K562 (cell line): ENCODE measurements around the gene PTGIS. TPM values are rescaled to one million over a fixed set of nuclear protein-coding genes. Genes with fewer than 3 reads are reported as not detected.
"Not testable (repeated sequence)": the region's sequence is repeated elsewhere in the genome, so short reads cannot be mapped to it uniquely, and the experiment has no call there.

Experiments used
- ATAC-seq: fragments of 200-7000 bp; cut with Tn5 transposase; 3 replicates; pipeline ENCODE4 v1.9.1; 2020; ENCODE audit warnings: moderate library complexity
- BruUV-seq: library from RNA; stranded (reverse); fragments of 400-500 nt; replicated peaks from 2 replicates; lab custom pipeline; 2021; lab: Mats Ljungman, UMichigan
- CTCF ChIA-PET: fragments of 300-600 bp; formaldehyde crosslinking; extraction: SDS; loops from one replicate; lab custom pipeline; 2021; ENCODE audit warnings: low intra/inter-chr PET ratio; lab: Yijun Ruan, JAX
- POLR2A ChIA-PET: fragments of 300-600, 350-650 bp; sonication (Branson Sonifier 250); formaldehyde crosslinking; extraction: SDS; loops from one replicate; lab custom pipeline; 2021; ENCODE audit warnings: antibody characterized with exemption, inconsistent platforms; lab: Yijun Ruan, JAX
- DNase-seq, 4 experiments: peaks; one replicate each; pipeline versions ENCODE4 v3.0.0 to v3.0.0-alpha.2; 2011 to 2018; ENCODE audit warnings: low spot score in 3 of 4, mixed read lengths in 3 of 4; ENCODE audit errors: extremely low read depth in 1 of 4
- FAIRE-seq: peaks from 2 replicates; lab custom pipeline; 2011; peaks lifted over from hg19 to GRCh38; lab: Jason Lieb, UNC
- H2AFZ ChIP-seq: 2 replicates; pipeline ENCODE4 v1.6.0; 2011; ENCODE audit warnings: low read depth, low read length, control low read depth, inconsistent platforms
- H3K27ac ChIP-seq: fragments of 200-600 bp; 3 replicates; pipeline ENCODE4 v1.8.0; 2011; ENCODE audit warnings: low read depth, mild to moderate bottlenecking, control low read depth, inconsistent platforms, low read length, moderate library complexity, mixed read lengths; ENCODE audit errors: extremely low read depth
- H3K27me3 ChIP-seq, 2 experiments: fragments of 300-600 bp in 1 of 2; 2 replicates in 1 of 2; 3 replicates in 1 of 2; pipeline versions ENCODE4 v1.6.0 to v1.8.0; 2011; ENCODE audit warnings: inconsistent platforms in 2 of 2, low read length in 2 of 2, mild to moderate bottlenecking in 1 of 2, mixed read lengths in 1 of 2, moderate library complexity in 1 of 2; ENCODE audit not compliant: control insufficient read depth in 2 of 2, insufficient read depth in 2 of 2
- H3K36me3 ChIP-seq: fragments of 300-600 bp; 3 replicates; pipeline ENCODE4 v1.8.0; 2011; ENCODE audit warnings: mild to moderate bottlenecking, low read length, inconsistent platforms; ENCODE audit not compliant: control insufficient read depth, insufficient read depth
- H3K4me1 ChIP-seq, 2 experiments: fragments of 200-600 bp in 1 of 2; replicated peaks in 1 of 2; 2 replicates in 1 of 2; 3 replicates in 1 of 2; pipeline versions ENCODE4 v1.5.1 to v1.8.0; 2011; ENCODE audit warnings: inconsistent platforms in 2 of 2, low read length in 2 of 2, mild to moderate bottlenecking in 1 of 2, mixed read lengths in 1 of 2, moderate library complexity in 1 of 2; ENCODE audit not compliant: control insufficient read depth in 2 of 2, insufficient read depth in 2 of 2
- H3K4me2 ChIP-seq: 2 replicates; pipeline ENCODE4 v1.6.1; 2011; ENCODE audit warnings: low read length, control low read depth, inconsistent platforms, mixed read lengths; ENCODE audit not compliant: insufficient read depth
- H3K4me3 ChIP-seq: fragments of 200-600 bp; sonication (generic), shearing (Covaris generic); 2 replicates; pipeline ENCODE4 v1.5.1; 2016; ENCODE audit warnings: control low read depth, inconsistent platforms
- H3K79me2 ChIP-seq: fragments of 200-600 bp; 3 replicates; pipeline ENCODE4 v1.8.0; 2011; ENCODE audit warnings: low read length, inconsistent platforms; ENCODE audit not compliant: control insufficient read depth, insufficient read depth
- H3K9ac ChIP-seq, 2 experiments: 2 replicates each; pipeline versions ENCODE4 v1.6.0 to v1.6.1; 2011; ENCODE audit warnings: low read depth in 2 of 2, low read length in 2 of 2, control low read depth in 1 of 2, inconsistent platforms in 1 of 2, mild to moderate bottlenecking in 1 of 2, mixed read lengths in 1 of 2; ENCODE audit not compliant: insufficient read depth in 1 of 2
- H3K9me1 ChIP-seq: one replicate; pipeline ENCODE4 v1.6.0; 2011; ENCODE audit warnings: inconsistent platforms, mild to moderate bottlenecking, low read length, moderate library complexity; ENCODE audit not compliant: control insufficient read depth, insufficient read depth
- H3K9me3 ChIP-seq: replicated peaks from 2 replicates; pipeline ENCODE4 v1.5.1; 2011; ENCODE audit warnings: low read depth, low read length, inconsistent platforms; ENCODE audit not compliant: control insufficient read depth, insufficient read depth
- H4K20me1 ChIP-seq: replicated peaks from 2 replicates; pipeline ENCODE4 v1.6.1; 2011; ENCODE audit warnings: low read length, inconsistent platforms, mixed read lengths; ENCODE audit not compliant: control insufficient read depth, insufficient read depth
- FOXM1 ChIP-seq, 2 experiments: fragments of 450-650 bp in 1 of 2; sonication (generic) in 1 of 2; formaldehyde crosslinking in 1 of 2; IDR thresholded peaks; 2 replicates each; pipeline versions ENCODE4 v1.6.1 to v1.9.0; 2017 to 2022; ENCODE audit warnings: low read depth in 2 of 2, mild to moderate bottlenecking in 2 of 2, missing genetic modification reagents in 1 of 2, moderate library complexity in 1 of 2
- HNRNPH1 ChIP-seq: fragments of 200-400 bp; formaldehyde crosslinking; optimal IDR thresholded peaks from 2 replicates; pipeline ENCODE3; 2017; ENCODE audit warnings: low read depth, mild to moderate bottlenecking, low read length, moderate library complexity
- KDM1A ChIP-seq, 2 experiments: fragments of 450-650 bp; IDR thresholded peaks; 2 replicates each; pipeline ENCODE4 v1.6.1; 2016; ENCODE audit warnings: mild to moderate bottlenecking in 2 of 2
- NCOA6 ChIP-seq: fragments of 450-650 bp; IDR thresholded peaks from 2 replicates; pipeline ENCODE4 v1.6.1; 2017; ENCODE audit warnings: mild to moderate bottlenecking
- NRF1 ChIP-seq, 2 experiments: fragments of 450-650 bp; IDR thresholded peaks in 1 of 2; conservative IDR thresholded peaks in 1 of 2; 2 replicates each; pipeline ENCODE4 v1.6.1; 2014; ENCODE audit warnings: mild to moderate bottlenecking in 2 of 2
- ZBTB11 ChIP-seq, 3 experiments: fragments of 200-800 bp in 1 of 3; fragments of 250-450 bp in 1 of 3; fragments of 450-650 bp in 1 of 3; sonication (Bioruptor Pico) in 1 of 3; sonication (Bioruptor generic) in 1 of 3; formaldehyde crosslinking in 1 of 3; IDR thresholded peaks; 2 replicates each; pipeline versions ENCODE4 v1.6.1 to v1.8.0; 2016 to 2022; ENCODE audit warnings: mild to moderate bottlenecking in 2 of 3, missing genetic modification characterization in 2 of 3, missing compliant biosample characterization in 1 of 3, moderate library complexity in 1 of 3
- ZKSCAN8 ChIP-seq: fragments of 200-800 bp; sonication (Bioruptor generic); IDR thresholded peaks from 2 replicates; pipeline ENCODE4 v1.6.1; 2016; ENCODE audit warnings: missing genetic modification characterization, missing compliant biosample characterization
- ZNF121 ChIP-seq: sonication (generic); formaldehyde crosslinking; conservative IDR thresholded peaks from 2 replicates; pipeline ENCODE4 v1.8.0; 2022; ENCODE audit warnings: missing genetic modification reagents
- WGBS: fragments of 100-300 bp; shearing (Covaris generic); methylation state at CpG from one replicate; pipeline ENCODE4 v1.1.6; 2016; ENCODE audit warnings: low coverage, mixed read lengths; ENCODE audit not compliant: insufficient coverage; ENCODE audit errors: missing lambda C conversion rate; 5-methylcytosine and 5-hydroxymethylcytosine counted together
- in situ Hi-C: fragments of 300-500 bp; cut with MboI; formaldehyde crosslinking; loops from 4 replicates; pipeline ENCODE4 v1.15.0; 2018; ENCODE audit warnings: inconsistent platforms, mixed read lengths
- intact Hi-C: fragments of 100-400 bp; cut with micrococcal nuclease; formaldehyde crosslinking; loops from 2 replicates; pipeline ENCODE4 v1.14.2; 2022
- polyA plus RNA-seq, 8 experiments: library from polyadenylated mRNA; depleted of rRNA in 4 of 8; stranded (reverse) in 5 of 8; unstranded in 3 of 8; fragments of >200 nt; fragmentation: Nextera tagmentation in 2 of 8; fragmentation: Illumina TruSeq in 1 of 8; extraction: Ambion mirVana in 2 of 8; extraction: Trizol in 1 of 8; gene quantifications; 2 replicates each; pipeline versions ENCODE4 v1.2.1 to v1.2.3, GENCODE V29; 2011 to 2014; ENCODE audit warnings: inconsistent platforms in 1 of 8, missing spikeins in 1 of 8
- total RNA-seq, 7 experiments: library from RNA; depleted of rRNA in 6 of 7; stranded (reverse); fragments of >200 nt in 6 of 7; fragmentation: Illumina TruSeq in 2 of 7; extraction: Trizol in 2 of 7; gene quantifications; 2 replicates each; pipeline versions ENCODE4 v1.2.1 to v1.2.3, GENCODE V29; 2011 to 2021; ENCODE audit warnings: low replicate concordance in 1 of 7
- TF ChIP-seq, protein P1 (sequence below), 2 experiments: fragments of 450-650 bp in 1 of 2; sonication (generic) in 1 of 2; formaldehyde crosslinking; conservative IDR thresholded peaks; 2 replicates each; pipeline versions ENCODE4 v1.4.0 to v1.8.1; 2020 to 2022; ENCODE audit warnings: mild to moderate bottlenecking in 1 of 2, missing genetic modification reagents in 1 of 2

PTGIS gene
- total and polyA plus RNA-seq, 9 of the 15 experiments (the other 6 are each of a cell fraction or from before 2014, with no cell fraction given), result not detected

GRCh38 chr20:49612127-49612738 lies 44.3 kb upstream of the PTGIS start (continued):
- TF ChIP-seq, protein P1, sequence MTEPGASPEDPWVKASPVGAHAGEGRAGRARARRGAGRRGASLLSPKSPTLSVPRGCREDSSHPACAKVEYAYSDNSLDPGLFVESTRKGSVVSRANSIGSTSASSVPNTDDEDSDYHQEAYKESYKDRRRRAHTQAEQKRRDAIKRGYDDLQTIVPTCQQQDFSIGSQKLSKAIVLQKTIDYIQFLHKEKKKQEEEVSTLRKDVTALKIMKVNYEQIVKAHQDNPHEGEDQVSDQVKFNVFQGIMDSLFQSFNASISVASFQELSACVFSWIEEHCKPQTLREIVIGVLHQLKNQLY (CRISPR knock-in tag; conservative IDR thresholded peaks at IDR 0.05), result no peak
- TF ChIP-seq HNRNPH1 (no peak), NCOA6 (no peak), FOXM1 (IDR thresholded peaks at IDR 0.05; ENCODE audit: low read depth) (no peak), FOXM1 (CRISPR knock-in tag; IDR thresholded peaks at IDR 0.05; ENCODE audit: low read depth) (no peak)

DNA sequence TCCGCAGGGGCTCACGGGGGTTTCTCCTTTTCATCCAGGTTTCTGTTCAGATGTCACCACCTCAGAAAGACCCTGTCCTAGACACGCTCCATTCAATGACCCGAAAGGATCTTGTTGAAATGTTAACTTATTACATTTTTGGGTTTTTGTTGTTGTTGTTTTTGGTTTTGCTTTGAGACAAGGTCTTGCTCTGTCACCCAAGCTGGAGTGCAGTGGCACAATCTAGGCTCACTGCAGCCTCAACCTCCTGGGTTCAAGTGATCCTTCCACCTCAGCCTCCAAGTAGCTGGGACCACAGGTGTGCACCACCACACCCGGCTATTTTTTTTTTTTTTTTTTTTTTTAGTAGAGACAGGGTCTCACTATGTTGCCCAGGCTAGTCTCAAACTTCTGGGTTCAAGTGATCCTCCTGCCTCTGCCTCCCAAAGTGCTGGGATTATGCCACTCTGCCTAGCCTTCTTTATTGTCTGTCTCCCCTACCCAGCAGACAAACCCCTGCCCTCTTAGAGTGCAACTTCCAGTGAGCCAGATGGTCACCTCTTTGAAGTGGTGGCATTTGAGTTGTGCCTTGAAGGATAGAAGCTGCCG lies 43.7 kb upstream of the PTGIS start:
- peaks cover 5 to 22% of the 10 kb centered on the region in 2 experiments; a peak in 4 of 5 replicates for H3K4me1 ChIP-seq
- H3K36me3 ChIP-seq, POLR2A ChIA-PET, FAIRE-seq, H3K79me2 ChIP-seq, H3K27ac ChIP-seq, H3K9me3 ChIP-seq, H4K20me1 ChIP-seq, H3K9me1 ChIP-seq, ATAC-seq, BruUV-seq, DNase-seq: not testable (repeated sequence)
- intact Hi-C loops, result loop anchor here (1.0 to 5.0 kb wide), 7 partner anchors 89 to 566 kb away; partner anchors contain the start of genes B4GALT5 and SLC9A8
- WGBS, result 56% methylated on average over 6 of the region's 6 CpGs
- peak; percentile 90; the same call in 1 of the 2 replicates for TF ChIP-seq ZKSCAN8 (CRISPR knock-in tag)
- TF ChIP-seq ZBTB11 (CRISPR knock-in tag; IDR thresholded peaks at IDR 0.05), result peak in 1 of 3 experiments; percentile 8; a peak in 1 of 6 replicates
- peak; percentile 37 for TF ChIP-seq ZNF121 (CRISPR knock-in tag)
- 0 out of 4 replicates have a peak, but pooled peaks of 1 of the 2 experiments have one; percentile 3 for TF ChIP-seq KDM1A (IDR thresholded peaks at IDR 0.05)
- TF ChIP-seq NRF1 (conservative IDR thresholded peaks at IDR 0.05 in 1 of 2, IDR thresholded peaks at IDR 0.05 in 1 of 2), result peak in 1 of 2 experiments; percentile 46; a peak in 3 of 4 replicates
- peaks cover 0 to 16% of the 10 kb centered on the region in 2 experiments; a peak in 3 of 5 replicates for H3K27me3 ChIP-seq
- peak overlapping the region; percentile 11 to 81; a peak in 2 of 4 replicates for H3K9ac ChIP-seq
- peak overlapping the region; percentile 100 for H2AFZ ChIP-seq
- CTCF ChIA-PET, result interaction anchor here (0.6 to 4.9 kb wide), 14 partner anchors 70 to 474 kb away, joined by 3 to 70 read pairs (median 8); partner anchors contain the start of gene SLC9A8
- in situ Hi-C loops, result loop anchor here (5.0 kb wide), 1 partner anchor 236 kb away; no protein-coding TSS in a partner anchor
- H3K4me3 ChIP-seq, result peak overlapping the region; percentile 43; the same call in 1 of the 2 replicates
- H3K4me2 ChIP-seq, result peak overlapping the region; percentile 100
